Endometrial microvascular endothelial cells (primary cell): ENCODE measurements around the gene GPX3. TPM values are rescaled to one million over a fixed set of nuclear protein-coding genes. Genes with fewer than 3 reads are reported as not detected.

Experiments used
- in situ Hi-C: cut with HindIII; loops from 2 replicates; pipeline ENCODE4 v1.10.0; 2017; ENCODE audit warnings: low sequenced_read_pairs, low pct_unique_long_range_greater_than_20kb; ENCODE audit errors: inconsistent ontology term
- total RNA-seq: library from RNA; depleted of rRNA; stranded (reverse); fragments of >200 nt; gene quantifications from one replicate; pipeline ENCODE4 v1.2.3, GENCODE V29; 2015; ENCODE audit errors: inconsistent ontology term

The GPX3 gene
- total RNA-seq, 1 donor from 2014 or later, result 34.0 TPM

DNA sequence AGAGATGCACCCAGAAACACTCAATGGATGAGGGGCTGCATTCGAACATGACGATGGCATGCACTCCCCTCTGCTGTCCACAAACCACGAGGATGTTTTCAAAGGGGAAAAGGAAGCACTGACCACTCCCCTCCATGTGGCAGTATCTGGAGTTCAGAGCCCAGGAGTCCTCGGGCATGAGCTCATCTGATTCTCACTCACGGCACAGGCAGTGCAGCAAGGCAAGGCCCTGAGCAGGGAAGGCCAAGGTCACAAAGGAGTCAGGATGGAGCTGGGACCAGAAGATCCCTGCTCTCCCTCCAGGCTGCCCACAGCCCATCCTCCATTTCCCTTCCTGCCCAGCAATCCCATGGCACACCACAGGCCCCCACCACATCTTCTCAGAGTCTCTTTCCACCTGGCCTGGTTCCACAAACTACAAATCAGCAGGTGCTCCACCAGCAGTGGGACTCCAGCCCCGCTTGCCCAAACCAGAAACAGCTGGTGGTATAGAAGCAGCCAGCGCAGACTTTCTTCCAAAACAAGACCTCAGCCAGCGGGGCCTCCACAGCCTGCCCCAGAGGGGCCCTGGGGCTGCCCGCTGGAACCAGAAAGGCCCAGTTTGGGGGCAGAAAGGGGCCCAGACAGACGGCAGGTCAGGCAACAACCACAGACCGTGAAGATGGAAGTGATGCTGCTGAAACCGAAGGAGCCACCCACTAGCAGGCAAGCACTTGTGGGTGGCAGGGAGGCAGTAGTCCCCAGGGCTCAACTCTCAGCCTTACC lies 48.2 kb downstream of the GPX3 start:
- in situ Hi-C loops, result no loop called here

DNA sequence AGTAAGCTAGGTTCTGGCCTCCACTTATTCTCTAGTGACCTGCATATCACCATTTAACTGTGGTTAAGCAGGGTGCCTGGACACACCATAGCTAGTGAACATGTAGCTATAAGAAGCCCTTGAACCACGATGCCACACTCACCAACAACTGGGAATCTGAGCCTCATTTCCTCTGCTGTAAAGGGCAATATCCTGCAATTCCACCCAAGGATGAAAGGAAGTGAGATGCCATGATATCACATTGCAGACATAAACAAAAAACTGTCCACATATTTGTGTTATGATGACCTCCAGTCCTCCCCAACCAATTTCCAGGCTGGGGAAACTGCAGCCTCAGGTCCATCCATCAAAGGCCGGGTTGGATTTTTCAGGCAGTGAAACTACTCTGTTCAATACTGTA lies 50.1 kb downstream of the GPX3 start:
- in situ Hi-C loops, result no loop called here

DNA sequence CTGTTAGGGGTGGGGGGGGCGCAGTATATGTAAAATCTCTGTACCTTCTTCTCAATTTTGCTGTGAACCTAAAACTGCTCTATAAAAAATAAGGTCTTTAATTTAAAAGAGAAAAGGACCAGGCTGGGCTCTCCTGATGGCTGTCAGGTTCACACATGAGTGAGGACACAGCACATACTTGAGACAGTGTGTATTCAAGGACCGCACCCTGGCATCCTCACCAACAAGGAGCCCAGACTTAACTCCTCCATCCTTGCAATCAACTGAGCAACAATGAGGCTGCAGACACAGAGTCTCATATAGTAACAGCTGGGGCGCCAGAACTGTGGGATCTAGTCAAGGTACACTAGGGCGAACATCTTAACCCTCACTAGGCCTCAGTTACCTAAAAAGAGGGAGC lies 50.6 kb downstream of the GPX3 start:
- in situ Hi-C loops, result no loop called here

DNA sequence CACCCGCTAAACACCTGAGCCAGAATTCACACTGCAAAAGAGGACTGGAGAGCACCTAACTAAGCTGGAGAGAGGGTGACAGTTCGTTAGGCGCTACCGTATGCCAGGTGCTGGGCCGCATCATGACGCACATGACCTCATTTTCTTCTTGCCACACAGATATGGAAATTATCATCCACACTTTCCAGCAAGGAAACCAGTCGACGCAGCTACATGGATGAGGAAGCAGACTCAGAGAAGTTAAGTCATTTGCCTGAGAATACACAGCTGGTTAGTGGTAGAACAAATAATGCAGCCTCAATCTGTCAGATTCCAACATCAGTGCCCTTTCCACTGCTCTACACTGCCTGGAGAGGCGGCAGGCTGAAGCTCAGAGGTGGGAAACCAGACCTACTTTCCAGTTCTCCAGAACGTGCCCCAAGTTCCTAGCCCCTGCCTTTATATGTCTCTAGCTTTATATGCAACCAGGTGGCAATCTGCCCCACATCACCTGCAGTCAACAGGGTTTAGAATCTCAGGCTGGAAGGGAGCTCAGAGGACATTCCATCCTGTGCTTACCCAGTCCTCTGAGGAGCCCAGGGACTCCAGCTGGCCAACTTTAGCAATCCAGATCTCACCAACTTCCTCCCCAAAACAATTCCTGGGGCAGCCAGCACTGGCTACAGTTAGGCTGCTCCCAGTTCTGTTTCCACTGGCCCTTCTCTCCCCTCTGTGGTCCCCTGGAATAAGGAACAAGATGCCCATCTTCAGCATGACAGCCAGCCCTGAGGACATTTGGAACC lies 51.6 kb downstream of the GPX3 start:
- in situ Hi-C loops, result no loop called here

DNA sequence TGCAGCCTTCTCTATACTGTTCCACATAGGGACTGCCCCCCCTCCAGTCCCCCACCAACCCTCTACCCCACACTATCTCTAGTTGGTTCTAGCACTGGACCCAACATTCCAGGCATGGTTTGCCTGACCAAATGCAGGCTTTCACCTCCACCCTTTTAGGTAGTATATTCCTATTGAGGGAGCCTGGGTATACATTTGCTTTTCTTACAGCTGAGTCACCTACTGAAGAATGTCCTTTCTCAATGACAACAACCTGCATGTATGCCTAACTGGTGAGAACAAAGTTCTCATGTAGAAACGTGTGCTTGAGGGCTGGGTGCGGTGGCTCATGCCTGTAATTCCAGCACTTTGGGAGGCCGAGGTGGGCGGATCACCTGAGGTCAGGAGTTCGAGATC lies 52.2 kb downstream of the GPX3 start:
- in situ Hi-C loops, result no loop called here

DNA sequence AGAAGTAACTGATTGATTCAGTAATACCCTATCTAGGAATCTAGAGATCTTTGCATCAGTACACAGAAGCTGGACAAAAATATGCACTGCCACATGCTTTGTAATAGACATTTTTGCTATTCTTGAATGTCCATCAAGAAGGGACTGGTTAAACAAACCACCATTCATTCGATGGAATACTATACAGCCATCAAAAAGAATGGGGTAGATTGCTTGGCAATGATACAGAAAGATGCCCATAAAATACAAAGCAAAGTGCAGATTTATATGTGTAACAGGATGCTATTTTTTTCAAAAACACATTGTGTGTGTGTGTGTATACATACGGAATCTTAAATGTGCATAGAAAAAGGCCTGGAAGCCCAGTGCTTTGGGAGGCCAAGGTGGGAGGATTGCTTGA lies 52.9 kb downstream of the GPX3 start:
- in situ Hi-C loops, result no loop called here

DNA sequence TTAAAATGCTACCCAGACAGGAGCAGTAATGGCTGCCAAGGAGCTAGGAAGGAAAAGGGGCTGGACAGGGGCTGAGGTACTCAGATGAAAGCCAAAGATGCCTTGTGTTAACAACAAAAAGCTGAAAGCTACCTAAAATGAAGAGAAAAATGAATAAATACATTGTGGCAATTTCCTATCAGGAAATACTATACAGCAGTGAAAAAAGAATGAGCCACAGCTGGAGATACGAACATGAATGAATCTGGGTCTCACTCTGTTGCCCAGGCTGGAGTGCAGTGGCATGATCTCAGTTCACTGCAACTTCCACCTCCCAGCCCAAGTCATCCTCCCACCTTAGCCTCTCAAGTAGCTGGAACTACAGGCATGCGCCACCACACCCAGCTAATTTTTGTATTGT lies 54.2 kb downstream of the GPX3 start:
- in situ Hi-C loops, result no loop called here

DNA sequence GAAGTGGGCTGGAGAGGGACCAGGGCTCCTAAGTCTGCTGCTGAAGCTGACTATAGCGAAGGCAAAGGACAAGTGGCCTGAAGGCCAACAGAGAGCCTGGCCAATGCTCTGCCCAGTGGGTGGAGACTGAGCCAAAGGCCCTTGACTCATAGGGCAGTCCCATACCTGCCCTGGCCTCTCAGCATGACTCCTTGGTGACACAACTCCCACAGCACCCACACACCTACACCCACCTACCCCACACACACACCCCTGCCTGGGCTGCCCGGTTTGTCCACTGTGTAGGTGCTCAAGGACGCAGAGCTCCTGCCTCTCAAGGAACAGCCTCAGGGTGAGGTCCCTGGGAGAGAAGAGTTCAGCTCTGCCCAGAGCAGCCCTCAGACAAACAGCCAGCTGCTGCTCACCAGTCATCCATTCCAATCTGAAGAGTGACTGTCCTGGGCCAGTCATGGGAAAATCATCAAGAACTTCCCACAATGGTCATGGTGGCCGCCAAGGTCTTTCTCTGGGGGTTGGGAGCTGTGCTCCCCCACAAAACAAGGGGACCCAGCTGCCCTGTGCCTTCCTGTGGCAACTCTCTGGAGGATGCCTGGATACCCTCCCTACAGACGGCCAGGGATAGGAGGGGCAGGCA lies 55.4 kb downstream of the GPX3 start:
- in situ Hi-C loops, result no loop called here

DNA sequence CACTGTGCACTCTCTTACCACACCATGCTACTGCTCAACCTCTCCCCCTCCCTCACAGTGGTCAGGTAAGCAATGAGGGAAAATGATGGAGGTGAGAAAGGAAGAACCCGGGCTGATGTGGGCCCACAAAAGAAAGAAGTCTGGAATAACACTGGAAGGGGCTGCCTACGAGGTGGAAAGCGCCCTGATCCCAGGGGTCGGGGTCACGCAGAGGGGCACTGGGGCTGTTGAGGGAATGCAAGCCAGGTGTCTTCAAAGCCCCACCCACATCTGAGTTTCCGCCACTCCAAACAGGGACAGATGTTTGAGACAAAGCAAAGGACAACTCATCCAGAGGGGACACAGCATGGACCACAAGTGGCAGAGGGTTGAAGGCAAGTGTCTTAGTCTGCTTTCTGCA lies 56.2 kb downstream of the GPX3 start:
- in situ Hi-C loops, result no loop called here

DNA sequence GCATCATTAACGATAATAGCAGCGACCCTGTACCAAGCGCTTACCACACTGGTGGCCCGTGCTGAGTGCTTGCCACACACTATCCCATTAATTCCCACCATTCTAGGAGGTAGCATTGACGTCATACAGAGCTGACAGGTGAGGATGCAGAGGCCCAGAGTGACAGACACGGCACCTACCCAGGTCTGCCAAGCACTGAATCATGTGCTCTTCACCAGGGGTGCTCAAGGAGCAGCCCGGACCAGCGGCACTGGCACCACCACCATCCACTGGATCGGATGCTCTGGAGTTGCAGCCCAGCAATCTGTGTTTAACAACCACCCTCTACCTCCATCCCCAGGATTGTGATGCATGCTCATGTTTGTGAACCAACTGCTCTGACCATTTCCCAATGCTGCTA lies 57.0 kb downstream of the GPX3 start:
- in situ Hi-C loops, result no loop called here

DNA sequence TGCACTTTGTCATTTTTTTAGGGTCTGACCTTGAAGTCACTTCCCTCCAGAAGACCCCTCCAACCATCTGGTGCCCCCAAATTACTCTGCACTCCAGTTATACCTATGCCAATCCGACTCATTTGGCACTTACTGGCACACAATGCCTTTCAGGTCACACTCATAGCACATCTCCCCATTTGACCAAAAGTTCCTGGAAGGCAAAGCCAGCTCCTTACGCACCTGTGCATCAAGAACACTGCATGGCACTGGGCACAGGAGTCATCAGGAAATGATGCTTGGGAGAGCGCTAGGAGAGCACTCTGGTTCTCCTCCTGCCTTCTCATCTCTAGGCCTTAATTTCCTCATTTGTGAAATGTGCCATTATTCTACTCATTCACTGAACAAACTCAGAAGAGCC lies 57.6 kb downstream of the GPX3 start:
- in situ Hi-C loops, result no loop called here

Other genes starting within 250 kb of the GPX3 start
- 12.8 TPM for gene SMIM3, start 241.8 kb upstream of the GPX3 start, total RNA-seq
- not detected for gene IRGM, start 174.1 kb upstream of the GPX3 start, total RNA-seq
- gene ZNF300, start 115.6 kb upstream of the GPX3 start, total RNA-seq, result 3.2 TPM
- gene TNIP1, start 60.4 kb downstream of the GPX3 start, total RNA-seq, result 71.0 TPM
- 311 TPM for gene ANXA6, start 137.2 kb downstream of the GPX3 start, total RNA-seq
- gene CCDC69, start 203.5 kb downstream of the GPX3 start, total RNA-seq, result 28.3 TPM
- gene GM2A, start 232.6 kb downstream of the GPX3 start, total RNA-seq, result 36.6 TPM